IMR-90 (cell line): Measurements from ENCODE around the gene CLRN1. TPM values are rescaled to one million over a fixed set of nuclear protein-coding genes. Genes with fewer than 3 reads are reported as not detected.
A peak's percentile ranks its signal among the peaks of the same experiment; 100 is the strongest.

Experiments used
- ATAC-seq: fragments of 200-7000 bp; cut with Tn5 transposase; 2 replicates; pipeline ENCODE4 v1.9.1; 2020; ENCODE audit warnings: low read depth, mild to moderate bottlenecking, moderate library complexity
- BruUV-seq: library from RNA; stranded (reverse); fragments of 400-500 nt; replicated peaks from 2 replicates; lab custom pipeline; 2021; lab: Mats Ljungman, UMichigan
- CTCF ChIA-PET: fragments of 300-600 bp; formaldehyde crosslinking; extraction: SDS; loops from one replicate; lab custom pipeline; 2021; ENCODE audit warnings: antibody characterized with exemption; lab: Yijun Ruan, JAX
- POLR2A ChIA-PET: fragments of 300-600 bp; sonication (Branson Sonifier 250); formaldehyde crosslinking; loops from one replicate; lab custom pipeline; 2022; ENCODE audit warnings: antibody characterized with exemption; ENCODE audit not compliant: unreplicated experiment; lab: Charles Lee
- DNase-seq: peaks from one replicate; pipeline ENCODE4 v3.0.0; 2013
- H2AFZ ChIP-seq: replicated peaks from 2 replicates; pipeline ENCODE3; 2013; ENCODE audit warnings: low read length, mild to moderate bottlenecking; ENCODE audit not compliant: poor library complexity
- H2AK5ac ChIP-seq: 2 replicates; pipeline ENCODE4 v1.6.1; 2013; ENCODE audit warnings: low read depth, low read length, inconsistent platforms
- H2AK9ac ChIP-seq: replicated peaks from 2 replicates; pipeline ENCODE3; 2013; ENCODE audit warnings: mild to moderate bottlenecking, low read depth, low read length, moderate library complexity; ENCODE audit not compliant: poor library complexity
- H2BK120ac ChIP-seq: 2 replicates; pipeline ENCODE4 v1.6.1; 2013; ENCODE audit warnings: low read depth, low read length, inconsistent platforms
- H2BK15ac ChIP-seq: 3 replicates; pipeline ENCODE4 v1.6.1; 2013; ENCODE audit warnings: low read depth, low read length, inconsistent platforms
- H2BK20ac ChIP-seq: 2 replicates; pipeline ENCODE4 v1.6.1; 2013; ENCODE audit warnings: low read depth, mild to moderate bottlenecking, inconsistent platforms, low read length, moderate library complexity
- H2BK5ac ChIP-seq: 2 replicates; pipeline ENCODE4 v1.6.1; 2013; ENCODE audit warnings: mild to moderate bottlenecking, low read depth, low read length, inconsistent platforms; ENCODE audit not compliant: poor library complexity, severe bottlenecking
- H3K14ac ChIP-seq: replicated peaks from 2 replicates; pipeline ENCODE4 v1.6.1; 2013; ENCODE audit warnings: low read depth, low read length, inconsistent platforms
- H3K18ac ChIP-seq: 2 replicates; pipeline ENCODE4 v1.6.1; 2013; ENCODE audit warnings: low read depth, low read length, control low read depth
- H3K23ac ChIP-seq: 2 replicates; pipeline ENCODE4 v1.6.1; 2013; ENCODE audit warnings: low read depth, low read length, inconsistent platforms
- H3K27ac ChIP-seq: 2 replicates; pipeline ENCODE4 v1.5.1; 2013; ENCODE audit warnings: mild to moderate bottlenecking, control low read depth, low read length; ENCODE audit not compliant: insufficient read depth
- H3K27me3 ChIP-seq: 2 replicates; pipeline ENCODE4 v1.6.1; 2013; ENCODE audit warnings: low read length; ENCODE audit not compliant: control insufficient read depth, insufficient read depth
- H3K36me3 ChIP-seq: 2 replicates; pipeline ENCODE4 v1.6.1; 2013; ENCODE audit warnings: low read length, mixed read lengths; ENCODE audit not compliant: control insufficient read depth, insufficient read depth
- H3K4ac ChIP-seq: 2 replicates; pipeline ENCODE4 v1.6.1; 2013; ENCODE audit warnings: low read depth, low read length, inconsistent platforms
- H3K4me1 ChIP-seq: 2 replicates; pipeline ENCODE4 v1.6.1; 2013; ENCODE audit warnings: low read length, mixed read lengths; ENCODE audit not compliant: control insufficient read depth, insufficient read depth
- H3K4me2 ChIP-seq: 2 replicates; pipeline ENCODE4 v1.6.1; 2013; ENCODE audit warnings: low read depth, mild to moderate bottlenecking, control low read depth, low read length, moderate library complexity
- H3K4me3 ChIP-seq: 2 replicates; pipeline ENCODE4 v1.5.1; 2013; ENCODE audit warnings: low read depth, mild to moderate bottlenecking, control low read depth, low read length, moderate library complexity; ENCODE audit not compliant: insufficient read depth
- H3K56ac ChIP-seq: 2 replicates; pipeline ENCODE4 v1.6.1; 2013; ENCODE audit warnings: low read length, inconsistent platforms; ENCODE audit not compliant: insufficient read depth; ENCODE audit errors: extremely low read depth
- H3K79me1 ChIP-seq, 2 experiments: 2 replicates each; pipeline ENCODE4 v1.6.1; 2013; ENCODE audit warnings: low read length in 2 of 2, inconsistent platforms in 1 of 2, low read depth in 1 of 2
- H3K9ac ChIP-seq: 2 replicates; pipeline ENCODE4 v1.6.1; 2013; ENCODE audit warnings: low read depth, low read length, control low read depth
- H3K9me1 ChIP-seq: 2 replicates; pipeline ENCODE4 v1.6.1; 2013; ENCODE audit warnings: low read length, inconsistent platforms; ENCODE audit not compliant: insufficient read depth
- H3K9me3 ChIP-seq: 2 replicates; pipeline ENCODE4 v1.6.1; 2013; ENCODE audit warnings: low read length; ENCODE audit not compliant: control insufficient read depth, insufficient read depth
- H4K20me1 ChIP-seq: 2 replicates; pipeline ENCODE4 v1.6.1; 2013; ENCODE audit warnings: low read length, inconsistent platforms; ENCODE audit not compliant: insufficient read depth
- H4K5ac ChIP-seq: 2 replicates; pipeline ENCODE4 v1.6.1; 2013; ENCODE audit warnings: mild to moderate bottlenecking, low read depth, low read length, control low read depth
- H4K8ac ChIP-seq, 2 experiments: 2 replicates each; pipeline ENCODE4 v1.6.1; 2013; ENCODE audit warnings: low read depth in 2 of 2, low read length in 2 of 2, control low read depth in 1 of 2, inconsistent platforms in 1 of 2
- H4K91ac ChIP-seq: 2 replicates; pipeline ENCODE4 v1.6.1; 2013; ENCODE audit warnings: low read depth, low read length, inconsistent platforms; ENCODE audit not compliant: insufficient read depth
- BHLHE40 ChIP-seq: fragments of 150-350 bp; IDR thresholded peaks from 2 replicates; pipeline ENCODE4 v1.6.1; 2016; ENCODE audit warnings: mild to moderate bottlenecking, low read depth, low read length
- CEBPB ChIP-seq: IDR thresholded peaks from 2 replicates; pipeline ENCODE4 v1.6.1; 2012; ENCODE audit warnings: low read depth, low read length, improper control_type of control experiment
- FOS ChIP-seq: fragments of 150-350 bp; IDR thresholded peaks from 2 replicates; pipeline ENCODE4 v1.6.1; 2016; ENCODE audit warnings: low read depth, low read length
- MAFK ChIP-seq: IDR thresholded peaks from 2 replicates; pipeline ENCODE4 v1.6.1; 2012; ENCODE audit warnings: low read depth, low read length, improper control_type of control experiment
- MAZ ChIP-seq: IDR thresholded peaks from 2 replicates; pipeline ENCODE4 v1.6.1; 2012; ENCODE audit warnings: low read depth, mild to moderate bottlenecking, low read length, improper control_type of control experiment, moderate library complexity, borderline replicate concordance
- MXI1 ChIP-seq: IDR thresholded peaks from 2 replicates; pipeline ENCODE4 v1.6.1; 2012; ENCODE audit warnings: low read depth, mild to moderate bottlenecking, low read length, moderate library complexity, borderline replicate concordance
- NFE2L2 ChIP-seq: fragments of 150-350 bp; IDR thresholded peaks from 2 replicates; pipeline ENCODE4 v1.6.1; 2016; ENCODE audit warnings: low read depth, mild to moderate bottlenecking, low read length
- RFX5 ChIP-seq: IDR thresholded peaks from 2 replicates; pipeline ENCODE4 v1.8.0; 2012; ENCODE audit warnings: low read depth, mild to moderate bottlenecking, low read length, moderate library complexity
- SMC3 ChIP-seq: fragments of 150-350 bp; IDR thresholded peaks from 2 replicates; pipeline ENCODE4 v1.6.1; 2016; ENCODE audit warnings: low read depth, mild to moderate bottlenecking, antibody characterized with exemption, low read length, moderate library complexity
- WGBS, 2 experiments: methylation state at CpG; one replicate each; pipeline versions ENCODE4 v1.1.5 to v1.1.7; 2013; ENCODE audit warnings: missing lambda C conversion rate in 2 of 2; ENCODE audit not compliant: insufficient read length in 1 of 2; ENCODE audit errors: extremely low coverage in 2 of 2; 5-methylcytosine and 5-hydroxymethylcytosine counted together
- dilution Hi-C: fragments of 300-500 bp; cut with HindIII; formaldehyde crosslinking; loops from one replicate; pipeline ENCODE4 v1.14.3; 2018; ENCODE audit warnings: low sequenced_read_pairs; ENCODE audit not compliant: unreplicated experiment
- in situ Hi-C: fragments of 300-500 bp; cut with MboI; formaldehyde crosslinking; loops from 3 replicates; pipeline ENCODE4 v1.14.3; 2019; ENCODE audit warnings: low sequenced_read_pairs, inconsistent platforms, mixed read lengths
- intact Hi-C: fragments of 100-400 bp; cut with micrococcal nuclease; formaldehyde crosslinking; loops from 2 replicates; pipeline ENCODE4 v1.10.0; 2022
- polyA plus RNA-seq, 3 experiments: library from polyadenylated mRNA; depleted of rRNA; stranded (reverse); fragments of >200 nt; gene quantifications; 2 replicates each; pipeline ENCODE4 v1.2.3, GENCODE V29; 2012; ENCODE audit warnings: low replicate concordance in 1 of 3
- total RNA-seq: library from RNA; depleted of rRNA; stranded (reverse); fragments of >200 nt; gene quantifications from 2 replicates; pipeline ENCODE4 v1.2.3, GENCODE V29; 2012
- TF ChIP-seq, protein P1 (sequence below): conservative IDR thresholded peaks from 2 replicates; pipeline ENCODE4 v1.5.1; 2012; ENCODE audit warnings: mild to moderate bottlenecking, low read depth, low read length, improper control_type of control experiment
- TF ChIP-seq, protein P2 (sequence below): fragments of 150-350 bp; IDR thresholded peaks from 2 replicates; pipeline ENCODE4 v1.6.1; 2016; ENCODE audit warnings: low read depth, mild to moderate bottlenecking, low read length, moderate library complexity, borderline replicate concordance
- TF ChIP-seq, protein P3 (sequence below): fragments of 150-350 bp; IDR thresholded peaks from 2 replicates; pipeline ENCODE4 v1.6.1; 2017; ENCODE audit warnings: mild to moderate bottlenecking, antibody characterized with exemption, low read length, low read depth

Gene CLRN1
- total and polyA plus RNA-seq, 2 of the 4 experiments (the other 2 are of a cell fraction): not detected

DNA sequence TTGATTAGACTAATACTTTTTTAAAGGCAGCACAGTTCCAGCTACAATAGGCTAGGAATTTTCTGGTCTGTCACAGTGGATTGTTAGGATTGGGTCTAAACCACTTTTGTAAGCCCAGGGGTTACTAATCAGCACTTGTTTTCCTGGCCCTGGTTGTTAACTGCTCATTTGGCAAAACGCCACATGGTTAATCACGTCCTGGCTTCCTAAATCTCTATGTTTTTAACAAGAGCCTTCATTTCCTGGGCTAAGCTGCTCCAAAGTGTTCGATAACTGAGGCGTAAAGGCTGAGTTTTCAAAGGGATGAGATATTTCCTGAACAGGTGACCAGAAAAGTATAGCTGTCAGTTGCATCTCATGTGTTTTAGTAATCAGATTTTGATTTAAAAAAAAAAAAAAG is 38.9 kb upstream of the CLRN1 start:
- Histone ChIP-seq H3K36me3 (no peaks in the 10 kb centered on the region), H2BK20ac (no peak overlapping the region), H3K14ac (no peak overlapping the region), H3K79me1 (no peaks in the 10 kb centered on the region), H2AK9ac (no peak overlapping the region), H3K23ac (no peak overlapping the region), H4K20me1 (no peaks in the 10 kb centered on the region), H3K18ac (no peak overlapping the region), H2BK120ac (no peak overlapping the region), H2BK15ac (no peak overlapping the region), H3K27ac (no peak overlapping the region), H3K4me3 (no peak overlapping the region), H2BK5ac (no peak overlapping the region), H4K8ac (no peak overlapping the region), H3K9ac (no peak overlapping the region), H3K9me1 (no peaks in the 10 kb centered on the region), H2AFZ (no peak overlapping the region), H3K4me2 (no peak overlapping the region), H2AK5ac (no peak overlapping the region), H3K4ac (no peak overlapping the region), H4K91ac (no peak overlapping the region), H3K56ac (no peak overlapping the region), H4K5ac (no peak overlapping the region), H3K4me1 (no peaks in the 10 kb centered on the region), H3K9me3 (no peaks in the 10 kb centered on the region), H3K27me3 (peaks cover 13% of the 10 kb centered on the region)
- dilution Hi-C loops (no loop called here), intact Hi-C loops (no loop called here), in situ Hi-C loops (loop anchor here (10.0 kb wide), 1 partner anchor 133 kb away; no protein-coding TSS in a partner anchor)
- no TSS peak for BruUV-seq
- POLR2A ChIA-PET: no interaction called here
- ATAC-seq (no peak), DNase-seq (peak; percentile 21)
- no CpG with 5 or more reads among the region's 4 CpGs for WGBS, 2 experiments
- TF ChIP-seq RFX5: no peak
- no peak for TF ChIP-seq MXI1
- TF ChIP-seq, protein P1, sequence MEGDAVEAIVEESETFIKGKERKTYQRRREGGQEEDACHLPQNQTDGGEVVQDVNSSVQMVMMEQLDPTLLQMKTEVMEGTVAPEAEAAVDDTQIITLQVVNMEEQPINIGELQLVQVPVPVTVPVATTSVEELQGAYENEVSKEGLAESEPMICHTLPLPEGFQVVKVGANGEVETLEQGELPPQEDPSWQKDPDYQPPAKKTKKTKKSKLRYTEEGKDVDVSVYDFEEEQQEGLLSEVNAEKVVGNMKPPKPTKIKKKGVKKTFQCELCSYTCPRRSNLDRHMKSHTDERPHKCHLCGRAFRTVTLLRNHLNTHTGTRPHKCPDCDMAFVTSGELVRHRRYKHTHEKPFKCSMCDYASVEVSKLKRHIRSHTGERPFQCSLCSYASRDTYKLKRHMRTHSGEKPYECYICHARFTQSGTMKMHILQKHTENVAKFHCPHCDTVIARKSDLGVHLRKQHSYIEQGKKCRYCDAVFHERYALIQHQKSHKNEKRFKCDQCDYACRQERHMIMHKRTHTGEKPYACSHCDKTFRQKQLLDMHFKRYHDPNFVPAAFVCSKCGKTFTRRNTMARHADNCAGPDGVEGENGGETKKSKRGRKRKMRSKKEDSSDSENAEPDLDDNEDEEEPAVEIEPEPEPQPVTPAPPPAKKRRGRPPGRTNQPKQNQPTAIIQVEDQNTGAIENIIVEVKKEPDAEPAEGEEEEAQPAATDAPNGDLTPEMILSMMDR: no peak
- TF ChIP-seq, protein P2, sequence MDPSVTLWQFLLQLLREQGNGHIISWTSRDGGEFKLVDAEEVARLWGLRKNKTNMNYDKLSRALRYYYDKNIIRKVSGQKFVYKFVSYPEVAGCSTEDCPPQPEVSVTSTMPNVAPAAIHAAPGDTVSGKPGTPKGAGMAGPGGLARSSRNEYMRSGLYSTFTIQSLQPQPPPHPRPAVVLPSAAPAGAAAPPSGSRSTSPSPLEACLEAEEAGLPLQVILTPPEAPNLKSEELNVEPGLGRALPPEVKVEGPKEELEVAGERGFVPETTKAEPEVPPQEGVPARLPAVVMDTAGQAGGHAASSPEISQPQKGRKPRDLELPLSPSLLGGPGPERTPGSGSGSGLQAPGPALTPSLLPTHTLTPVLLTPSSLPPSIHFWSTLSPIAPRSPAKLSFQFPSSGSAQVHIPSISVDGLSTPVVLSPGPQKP: no peak
- TF ChIP-seq FOS: no peak
- no peak for TF ChIP-seq MAFK
- TF ChIP-seq, protein P3, sequence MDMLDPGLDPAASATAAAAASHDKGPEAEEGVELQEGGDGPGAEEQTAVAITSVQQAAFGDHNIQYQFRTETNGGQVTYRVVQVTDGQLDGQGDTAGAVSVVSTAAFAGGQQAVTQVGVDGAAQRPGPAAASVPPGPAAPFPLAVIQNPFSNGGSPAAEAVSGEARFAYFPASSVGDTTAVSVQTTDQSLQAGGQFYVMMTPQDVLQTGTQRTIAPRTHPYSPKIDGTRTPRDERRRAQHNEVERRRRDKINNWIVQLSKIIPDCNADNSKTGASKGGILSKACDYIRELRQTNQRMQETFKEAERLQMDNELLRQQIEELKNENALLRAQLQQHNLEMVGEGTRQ: no peak
- TF ChIP-seq CEBPB: no peak
- TF ChIP-seq BHLHE40: no peak
- TF ChIP-seq SMC3: no peak
- no peak for TF ChIP-seq MAZ
- no peak for TF ChIP-seq NFE2L2
- CTCF ChIA-PET: no interaction called here
